Iris pigment epithelial cell (primary cell): ENCODE data around the gene SIGLEC5.
A peak's percentile ranks its signal among the peaks of the same experiment; 100 is the strongest.

ENCODE experiments used
- DNase-seq: peaks from one replicate; pipeline ENCODE4 v3.0.0-alpha.2; 2011; ENCODE audit warnings: low read depth

Gene SIGLEC5

GRCh38 chr19:51587264-51588191 lies 42.7 kb downstream of the SIGLEC5 start:
- DNase-seq, result no peak

GRCh38 chr19:51586799-51587198 lies 43.4 kb downstream of the SIGLEC5 start:
- DNase-seq, result no peak

- DNase-seq, result no peak
These were observed 44.0 kb downstream of the SIGLEC5 start for GRCh38 chr19:51586103-51586728.

- no peak for DNase-seq
These were observed 53.4 kb downstream of the SIGLEC5 start for GRCh38 chr19:51576850-51577249.

- peak; percentile 36 for DNase-seq
These were observed 56.9 kb downstream of the SIGLEC5 start for GRCh38 chr19:51573331-51573730.

GRCh38 chr19:51572908-51573307 lies 57.3 kb downstream of the SIGLEC5 start:
- peak; percentile 74 for DNase-seq

- DNase-seq, result no peak
These were observed 57.8 kb downstream of the SIGLEC5 start for GRCh38 chr19:51572410-51572809.

- peak; percentile 25 for DNase-seq
These were observed 58.6 kb downstream of the SIGLEC5 start for GRCh38 chr19:51571599-51571998.

GRCh38 chr19:51570962-51571575 lies 59.1 kb downstream of the SIGLEC5 start, which contains the start of gene ZNF175:
Gene ZNF175, plus strand, starts transcription at chr19:51571283. Its CDS starts 2,047 bp downstream, at chr19:51573330.
- DNase-seq, result peak; percentile 95

GRCh38 chr19:51568456-51568855 lies 61.7 kb downstream of the SIGLEC5 start:
- no peak for DNase-seq

- DNase-seq, result no peak
These were observed 62.6 kb downstream of the SIGLEC5 start for GRCh38 chr19:51567583-51567982.

GRCh38 chr19:51566489-51567100 lies 63.6 kb downstream of the SIGLEC5 start:
- DNase-seq, result no peak

GRCh38 chr19:51565583-51565982 lies 64.6 kb downstream of the SIGLEC5 start:
- DNase-seq, result no peak

- no peak for DNase-seq
These were observed 65.4 kb downstream of the SIGLEC5 start for GRCh38 chr19:51564791-51565190.
